IMR-90 (cell line): Measurements from ENCODE around the gene LRRC37A3. TPM values are rescaled to one million over a fixed set of nuclear protein-coding genes. Genes with fewer than 3 reads are reported as not detected.

Experiments
- ATAC-seq: fragments of 200-7000 bp; cut with Tn5 transposase; 2 replicates; pipeline ENCODE4 v1.9.1; 2020; ENCODE audit warnings: low read depth, mild to moderate bottlenecking, moderate library complexity
- BruUV-seq: library from RNA; stranded (reverse); fragments of 400-500 nt; replicated peaks from 2 replicates; lab custom pipeline; 2021; lab: Mats Ljungman, UMichigan
- CTCF ChIA-PET: fragments of 300-600 bp; formaldehyde crosslinking; extraction: SDS; loops from one replicate; lab custom pipeline; 2021; ENCODE audit warnings: antibody characterized with exemption; lab: Yijun Ruan, JAX
- POLR2A ChIA-PET: fragments of 300-600 bp; sonication (Branson Sonifier 250); formaldehyde crosslinking; loops from one replicate; lab custom pipeline; 2022; ENCODE audit warnings: antibody characterized with exemption; ENCODE audit not compliant: unreplicated experiment; lab: Charles Lee
- DNase-seq: peaks from one replicate; pipeline ENCODE4 v3.0.0; 2013
- H2AFZ ChIP-seq: replicated peaks from 2 replicates; pipeline ENCODE3; 2013; ENCODE audit warnings: low read length, mild to moderate bottlenecking; ENCODE audit not compliant: poor library complexity
- H2AK5ac ChIP-seq: 2 replicates; pipeline ENCODE4 v1.6.1; 2013; ENCODE audit warnings: low read depth, low read length, inconsistent platforms
- H2AK9ac ChIP-seq: replicated peaks from 2 replicates; pipeline ENCODE3; 2013; ENCODE audit warnings: mild to moderate bottlenecking, low read depth, low read length, moderate library complexity; ENCODE audit not compliant: poor library complexity
- H2BK120ac ChIP-seq: 2 replicates; pipeline ENCODE4 v1.6.1; 2013; ENCODE audit warnings: low read depth, low read length, inconsistent platforms
- H2BK15ac ChIP-seq: 3 replicates; pipeline ENCODE4 v1.6.1; 2013; ENCODE audit warnings: low read depth, low read length, inconsistent platforms
- H2BK20ac ChIP-seq: 2 replicates; pipeline ENCODE4 v1.6.1; 2013; ENCODE audit warnings: low read depth, mild to moderate bottlenecking, inconsistent platforms, low read length, moderate library complexity
- H2BK5ac ChIP-seq: 2 replicates; pipeline ENCODE4 v1.6.1; 2013; ENCODE audit warnings: mild to moderate bottlenecking, low read depth, low read length, inconsistent platforms; ENCODE audit not compliant: poor library complexity, severe bottlenecking
- H3K14ac ChIP-seq: replicated peaks from 2 replicates; pipeline ENCODE4 v1.6.1; 2013; ENCODE audit warnings: low read depth, low read length, inconsistent platforms
- H3K18ac ChIP-seq: 2 replicates; pipeline ENCODE4 v1.6.1; 2013; ENCODE audit warnings: low read depth, low read length, control low read depth
- H3K23ac ChIP-seq: 2 replicates; pipeline ENCODE4 v1.6.1; 2013; ENCODE audit warnings: low read depth, low read length, inconsistent platforms
- H3K27ac ChIP-seq: 2 replicates; pipeline ENCODE4 v1.5.1; 2013; ENCODE audit warnings: mild to moderate bottlenecking, control low read depth, low read length; ENCODE audit not compliant: insufficient read depth
- H3K27me3 ChIP-seq: 2 replicates; pipeline ENCODE4 v1.6.1; 2013; ENCODE audit warnings: low read length; ENCODE audit not compliant: control insufficient read depth, insufficient read depth
- H3K36me3 ChIP-seq: 2 replicates; pipeline ENCODE4 v1.6.1; 2013; ENCODE audit warnings: low read length, mixed read lengths; ENCODE audit not compliant: control insufficient read depth, insufficient read depth
- H3K4ac ChIP-seq: 2 replicates; pipeline ENCODE4 v1.6.1; 2013; ENCODE audit warnings: low read depth, low read length, inconsistent platforms
- H3K4me1 ChIP-seq: 2 replicates; pipeline ENCODE4 v1.6.1; 2013; ENCODE audit warnings: low read length, mixed read lengths; ENCODE audit not compliant: control insufficient read depth, insufficient read depth
- H3K4me2 ChIP-seq: 2 replicates; pipeline ENCODE4 v1.6.1; 2013; ENCODE audit warnings: low read depth, mild to moderate bottlenecking, control low read depth, low read length, moderate library complexity
- H3K4me3 ChIP-seq: 2 replicates; pipeline ENCODE4 v1.5.1; 2013; ENCODE audit warnings: low read depth, mild to moderate bottlenecking, control low read depth, low read length, moderate library complexity; ENCODE audit not compliant: insufficient read depth
- H3K56ac ChIP-seq: 2 replicates; pipeline ENCODE4 v1.6.1; 2013; ENCODE audit warnings: low read length, inconsistent platforms; ENCODE audit not compliant: insufficient read depth; ENCODE audit errors: extremely low read depth
- H3K79me1 ChIP-seq, 2 experiments: 2 replicates each; pipeline ENCODE4 v1.6.1; 2013; ENCODE audit warnings: low read length in 2 of 2, inconsistent platforms in 1 of 2, low read depth in 1 of 2
- H3K9ac ChIP-seq: 2 replicates; pipeline ENCODE4 v1.6.1; 2013; ENCODE audit warnings: low read depth, low read length, control low read depth
- H3K9me1 ChIP-seq: 2 replicates; pipeline ENCODE4 v1.6.1; 2013; ENCODE audit warnings: low read length, inconsistent platforms; ENCODE audit not compliant: insufficient read depth
- H3K9me3 ChIP-seq: 2 replicates; pipeline ENCODE4 v1.6.1; 2013; ENCODE audit warnings: low read length; ENCODE audit not compliant: control insufficient read depth, insufficient read depth
- H4K20me1 ChIP-seq: 2 replicates; pipeline ENCODE4 v1.6.1; 2013; ENCODE audit warnings: low read length, inconsistent platforms; ENCODE audit not compliant: insufficient read depth
- H4K5ac ChIP-seq: 2 replicates; pipeline ENCODE4 v1.6.1; 2013; ENCODE audit warnings: mild to moderate bottlenecking, low read depth, low read length, control low read depth
- H4K8ac ChIP-seq, 2 experiments: 2 replicates each; pipeline ENCODE4 v1.6.1; 2013; ENCODE audit warnings: low read depth in 2 of 2, low read length in 2 of 2, control low read depth in 1 of 2, inconsistent platforms in 1 of 2
- H4K91ac ChIP-seq: 2 replicates; pipeline ENCODE4 v1.6.1; 2013; ENCODE audit warnings: low read depth, low read length, inconsistent platforms; ENCODE audit not compliant: insufficient read depth
- BHLHE40 ChIP-seq: fragments of 150-350 bp; IDR thresholded peaks from 2 replicates; pipeline ENCODE4 v1.6.1; 2016; ENCODE audit warnings: mild to moderate bottlenecking, low read depth, low read length
- CTCF ChIP-seq: conservative IDR thresholded peaks from 2 replicates; pipeline ENCODE4 v1.5.1; 2012; ENCODE audit warnings: mild to moderate bottlenecking, low read depth, low read length, improper control_type of control experiment
- ELK1 ChIP-seq: fragments of 150-350 bp; IDR thresholded peaks from 2 replicates; pipeline ENCODE4 v1.6.1; 2016; ENCODE audit warnings: low read depth, mild to moderate bottlenecking, low read length, moderate library complexity, borderline replicate concordance
- FOS ChIP-seq: fragments of 150-350 bp; IDR thresholded peaks from 2 replicates; pipeline ENCODE4 v1.6.1; 2016; ENCODE audit warnings: low read depth, low read length
- MAFK ChIP-seq: IDR thresholded peaks from 2 replicates; pipeline ENCODE4 v1.6.1; 2012; ENCODE audit warnings: low read depth, low read length, improper control_type of control experiment
- MAZ ChIP-seq: IDR thresholded peaks from 2 replicates; pipeline ENCODE4 v1.6.1; 2012; ENCODE audit warnings: low read depth, mild to moderate bottlenecking, low read length, improper control_type of control experiment, moderate library complexity, borderline replicate concordance
- MXI1 ChIP-seq: IDR thresholded peaks from 2 replicates; pipeline ENCODE4 v1.6.1; 2012; ENCODE audit warnings: low read depth, mild to moderate bottlenecking, low read length, moderate library complexity, borderline replicate concordance
- NFE2L2 ChIP-seq: fragments of 150-350 bp; IDR thresholded peaks from 2 replicates; pipeline ENCODE4 v1.6.1; 2016; ENCODE audit warnings: low read depth, mild to moderate bottlenecking, low read length
- RAD21 ChIP-seq: IDR thresholded peaks from 2 replicates; pipeline ENCODE4 v1.6.1; 2012; ENCODE audit warnings: low read length, improper control_type of control experiment
- RCOR1 ChIP-seq: IDR thresholded peaks from 2 replicates; pipeline ENCODE4 v1.6.1; 2012; ENCODE audit warnings: mild to moderate bottlenecking, low read length, improper control_type of control experiment; ENCODE audit not compliant: insufficient replicate concordance
- RFX5 ChIP-seq: IDR thresholded peaks from 2 replicates; pipeline ENCODE4 v1.8.0; 2012; ENCODE audit warnings: low read depth, mild to moderate bottlenecking, low read length, moderate library complexity
- SMC3 ChIP-seq: fragments of 150-350 bp; IDR thresholded peaks from 2 replicates; pipeline ENCODE4 v1.6.1; 2016; ENCODE audit warnings: low read depth, mild to moderate bottlenecking, antibody characterized with exemption, low read length, moderate library complexity
- USF2 ChIP-seq: fragments of 150-350 bp; IDR thresholded peaks from 2 replicates; pipeline ENCODE4 v1.6.1; 2017; ENCODE audit warnings: mild to moderate bottlenecking, antibody characterized with exemption, low read length, low read depth
- dilution Hi-C: fragments of 300-500 bp; cut with HindIII; formaldehyde crosslinking; loops from one replicate; pipeline ENCODE4 v1.14.3; 2018; ENCODE audit warnings: low sequenced_read_pairs; ENCODE audit not compliant: unreplicated experiment
- in situ Hi-C: fragments of 300-500 bp; cut with MboI; formaldehyde crosslinking; loops from 3 replicates; pipeline ENCODE4 v1.14.3; 2019; ENCODE audit warnings: low sequenced_read_pairs, inconsistent platforms, mixed read lengths
- intact Hi-C: fragments of 100-400 bp; cut with micrococcal nuclease; formaldehyde crosslinking; loops from 2 replicates; pipeline ENCODE4 v1.10.0; 2022
- polyA plus RNA-seq, 3 experiments: library from polyadenylated mRNA; depleted of rRNA; stranded (reverse); fragments of >200 nt; gene quantifications; 2 replicates each; pipeline ENCODE4 v1.2.3, GENCODE V29; 2012; ENCODE audit warnings: low replicate concordance in 1 of 3
- total RNA-seq: library from RNA; depleted of rRNA; stranded (reverse); fragments of >200 nt; gene quantifications from 2 replicates; pipeline ENCODE4 v1.2.3, GENCODE V29; 2012

Gene LRRC37A3
- total and polyA plus RNA-seq, 2 of the 4 experiments (the other 2 are of a cell fraction), result 3.1 to 4.5 TPM

GRCh38 chr17:64938290-64938689, 19.0 kb upstream of the LRRC37A3 start:
- no peak overlapping the region for H2AK9ac ChIP-seq
- peaks cover 1% of the 10 kb centered on the region for H3K4me1 ChIP-seq
- no peak overlapping the region for H4K91ac ChIP-seq
- H4K5ac ChIP-seq, result no peak overlapping the region
- H3K36me3 ChIP-seq, result no peaks in the 10 kb centered on the region
- no peaks in the 10 kb centered on the region for H3K9me3 ChIP-seq
- no peak overlapping the region for H3K56ac ChIP-seq
- TF ChIP-seq ELK1 (no peak), NFE2L2 (no peak), RCOR1 (no peak), SMC3 (no peak), BHLHE40 (no peak), FOS (no peak), CTCF (no peak), MAFK (no peak), RAD21 (no peak), MAZ (no peak), RFX5 (no peak), USF2 (no peak), MXI1 (no peak)
- H3K18ac ChIP-seq, result no peak overlapping the region
- H2AK5ac ChIP-seq, result no peak overlapping the region
- no peak for ATAC-seq
- no peak overlapping the region for H3K4me3 ChIP-seq
- H3K27me3 ChIP-seq, result no peaks in the 10 kb centered on the region; the same call in none of the 2 replicates
- H2BK5ac ChIP-seq, result no peak overlapping the region
- no peaks in the 10 kb centered on the region for H4K20me1 ChIP-seq
- H2BK15ac ChIP-seq, result no peak overlapping the region
- H2BK120ac ChIP-seq, result no peak overlapping the region
- no peaks in the 10 kb centered on the region for H3K79me1 ChIP-seq
- H4K8ac ChIP-seq, result no peak overlapping the region
- H3K4me2 ChIP-seq, result no peak overlapping the region
- no peak overlapping the region for H3K4ac ChIP-seq
- DNase-seq, result no peak
- H2BK20ac ChIP-seq, result no peak overlapping the region
- H3K9me1 ChIP-seq, result no peaks in the 10 kb centered on the region
- POLR2A ChIA-PET, result interaction anchor here (0.6 kb wide), 1 partner anchor 19 kb away, joined by 3 read pairs; the partner anchor contains the start of gene LRRC37A3
- H3K14ac ChIP-seq, result no peak overlapping the region
- no TSS peak for BruUV-seq
- no peak overlapping the region for H3K27ac ChIP-seq
- in situ Hi-C loops (no loop called here), dilution Hi-C loops (no loop called here), intact Hi-C loops (no loop called here)
- H3K23ac ChIP-seq, result no peak overlapping the region
- no peak overlapping the region for H2AFZ ChIP-seq
- no peak overlapping the region for H3K9ac ChIP-seq
- CTCF ChIA-PET, result interaction anchor here (0.5 to 2.6 kb wide), 3 partner anchors 22 to 331 kb away, joined by 3 to 8 read pairs (median 4); no protein-coding TSS in a partner anchor
